ENCODE results near the gene LTBP3.
"Not testable (repeated sequence)": the region's sequence is repeated elsewhere in the genome, so short reads cannot be mapped to it uniquely, and the experiment has no call there.

The LTBP3 gene

DNA sequence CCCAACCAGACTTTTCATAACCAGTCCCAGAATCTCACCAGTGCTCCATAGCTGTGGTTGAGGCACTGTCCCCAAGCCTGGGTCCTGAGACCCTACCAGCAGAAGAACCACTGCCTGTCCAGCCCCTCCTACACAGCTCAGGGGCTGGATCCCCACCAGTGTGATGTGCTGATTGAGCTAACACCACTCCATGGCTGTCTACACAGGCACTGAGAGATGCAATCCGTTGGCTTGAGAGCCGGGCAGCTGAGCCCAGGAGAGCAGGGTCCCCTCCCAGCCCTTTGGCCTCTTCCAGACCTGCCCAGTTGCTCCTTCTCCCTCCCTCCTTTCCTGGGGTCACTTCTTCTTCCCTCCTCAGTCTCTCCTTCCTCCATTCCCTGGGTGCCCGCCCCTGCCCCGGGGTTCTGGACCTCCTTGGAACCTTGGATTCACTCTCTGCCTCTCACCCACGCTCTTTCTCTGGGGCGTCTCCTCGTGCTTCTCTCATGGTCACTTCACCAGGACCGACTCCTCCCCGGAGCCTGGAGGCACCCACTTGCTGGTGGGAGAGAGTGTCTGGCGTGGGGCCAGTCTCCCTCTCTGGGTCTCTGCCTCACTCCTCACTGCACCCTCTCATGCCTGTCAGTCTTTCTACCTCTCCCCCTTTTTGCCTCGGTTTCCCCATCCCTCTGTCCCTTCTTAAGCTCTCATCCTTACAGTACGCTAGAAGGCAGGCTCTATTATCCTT, 34.0 kb downstream of the LTBP3 start:
- peaks cover 31% of the 10 kb centered on the region for H3K4me1 ChIP-seq (ENCODE audit: control insufficient read depth, low read length)
- no peaks in the 10 kb centered on the region for H3K9me3 ChIP-seq (ENCODE audit: control insufficient read depth, insufficient read depth, low read length)
- H3K27ac ChIP-seq (ENCODE audit: low read depth, low read length) = no peak overlapping the region
- H3K9me2 ChIP-seq (replicated peaks; ENCODE audit: control insufficient read depth, low read length) = no peaks in the 10 kb centered on the region
- H3K79me2 ChIP-seq (ENCODE audit: control insufficient read depth, low read length) = peaks cover 21% of the 10 kb centered on the region
- peaks cover 9% of the 10 kb centered on the region; the same call in 1 of the 2 replicates for H4K20me1 ChIP-seq (ENCODE audit: control insufficient read depth, insufficient read depth, low read depth, low read length)
- TF ChIP-seq, protein P1, sequence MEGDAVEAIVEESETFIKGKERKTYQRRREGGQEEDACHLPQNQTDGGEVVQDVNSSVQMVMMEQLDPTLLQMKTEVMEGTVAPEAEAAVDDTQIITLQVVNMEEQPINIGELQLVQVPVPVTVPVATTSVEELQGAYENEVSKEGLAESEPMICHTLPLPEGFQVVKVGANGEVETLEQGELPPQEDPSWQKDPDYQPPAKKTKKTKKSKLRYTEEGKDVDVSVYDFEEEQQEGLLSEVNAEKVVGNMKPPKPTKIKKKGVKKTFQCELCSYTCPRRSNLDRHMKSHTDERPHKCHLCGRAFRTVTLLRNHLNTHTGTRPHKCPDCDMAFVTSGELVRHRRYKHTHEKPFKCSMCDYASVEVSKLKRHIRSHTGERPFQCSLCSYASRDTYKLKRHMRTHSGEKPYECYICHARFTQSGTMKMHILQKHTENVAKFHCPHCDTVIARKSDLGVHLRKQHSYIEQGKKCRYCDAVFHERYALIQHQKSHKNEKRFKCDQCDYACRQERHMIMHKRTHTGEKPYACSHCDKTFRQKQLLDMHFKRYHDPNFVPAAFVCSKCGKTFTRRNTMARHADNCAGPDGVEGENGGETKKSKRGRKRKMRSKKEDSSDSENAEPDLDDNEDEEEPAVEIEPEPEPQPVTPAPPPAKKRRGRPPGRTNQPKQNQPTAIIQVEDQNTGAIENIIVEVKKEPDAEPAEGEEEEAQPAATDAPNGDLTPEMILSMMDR (IDR thresholded peaks at IDR 0.05; ENCODE audit: low read depth, low read length, poor library complexity, severe bottlenecking) = no peak
- TF ChIP-seq EZH2phosphoT487 (IDR thresholded peaks at IDR 0.05; ENCODE audit: borderline replicate concordance, low read length) = no peak
- H3K4me3 ChIP-seq (ENCODE audit: low read length) = peak overlapping the region; percentile 59
- H3F3A ChIP-seq (ENCODE audit: control insufficient read depth, insufficient read depth) = 0 out of 2 replicates have a peak, but pooled peaks cover 3% of the 10 kb centered on the region
- peaks cover 29% of the 10 kb centered on the region for H3K36me3 ChIP-seq (ENCODE audit: control insufficient read depth, low read length)
- H3K4me2 ChIP-seq (ENCODE audit: low read length) = peak overlapping the region; percentile 69
- no peaks in the 10 kb centered on the region for H3K27me3 ChIP-seq (ENCODE audit: control insufficient read depth, low read length)

DNA sequence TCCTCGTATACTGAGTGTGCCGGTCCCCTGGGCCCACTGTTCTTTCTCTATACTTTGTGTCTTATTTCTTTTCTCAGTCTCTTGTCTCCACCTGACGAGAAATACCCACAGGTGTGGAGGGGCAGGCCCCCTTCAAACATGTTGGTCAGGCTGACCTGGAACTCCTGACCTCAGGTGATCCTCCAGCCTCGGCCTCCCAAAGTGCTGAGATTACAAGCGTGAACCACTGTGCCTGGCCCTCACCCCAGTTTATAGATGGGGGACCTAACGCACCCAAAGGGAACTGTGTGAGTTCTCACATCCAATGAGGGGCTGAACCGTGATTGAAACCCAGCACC, 34.6 kb downstream of the LTBP3 start:
- Histone ChIP-seq H3K4me1 (ENCODE audit: control insufficient read depth, low read length) (peaks cover 31% of the 10 kb centered on the region), H3K4me2 (ENCODE audit: low read length) (peak overlapping the region; percentile 65), H3K79me2 (ENCODE audit: control insufficient read depth, low read length) (peaks cover 21% of the 10 kb centered on the region), H3K36me3 (ENCODE audit: control insufficient read depth, low read length) (peaks cover 25% of the 10 kb centered on the region)
- H3K9me3 ChIP-seq (ENCODE audit: control insufficient read depth, insufficient read depth, low read length); H3K9me2 ChIP-seq (replicated peaks; ENCODE audit: control insufficient read depth, low read length); H4K20me1 ChIP-seq (ENCODE audit: control insufficient read depth, insufficient read depth, low read depth, low read length); H3K4me3 ChIP-seq (ENCODE audit: low read length); H3K27me3 ChIP-seq (ENCODE audit: control insufficient read depth, low read length); H3K27ac ChIP-seq (ENCODE audit: low read depth, low read length); H3F3A ChIP-seq (ENCODE audit: control insufficient read depth, insufficient read depth): not testable (repeated sequence)

DNA sequence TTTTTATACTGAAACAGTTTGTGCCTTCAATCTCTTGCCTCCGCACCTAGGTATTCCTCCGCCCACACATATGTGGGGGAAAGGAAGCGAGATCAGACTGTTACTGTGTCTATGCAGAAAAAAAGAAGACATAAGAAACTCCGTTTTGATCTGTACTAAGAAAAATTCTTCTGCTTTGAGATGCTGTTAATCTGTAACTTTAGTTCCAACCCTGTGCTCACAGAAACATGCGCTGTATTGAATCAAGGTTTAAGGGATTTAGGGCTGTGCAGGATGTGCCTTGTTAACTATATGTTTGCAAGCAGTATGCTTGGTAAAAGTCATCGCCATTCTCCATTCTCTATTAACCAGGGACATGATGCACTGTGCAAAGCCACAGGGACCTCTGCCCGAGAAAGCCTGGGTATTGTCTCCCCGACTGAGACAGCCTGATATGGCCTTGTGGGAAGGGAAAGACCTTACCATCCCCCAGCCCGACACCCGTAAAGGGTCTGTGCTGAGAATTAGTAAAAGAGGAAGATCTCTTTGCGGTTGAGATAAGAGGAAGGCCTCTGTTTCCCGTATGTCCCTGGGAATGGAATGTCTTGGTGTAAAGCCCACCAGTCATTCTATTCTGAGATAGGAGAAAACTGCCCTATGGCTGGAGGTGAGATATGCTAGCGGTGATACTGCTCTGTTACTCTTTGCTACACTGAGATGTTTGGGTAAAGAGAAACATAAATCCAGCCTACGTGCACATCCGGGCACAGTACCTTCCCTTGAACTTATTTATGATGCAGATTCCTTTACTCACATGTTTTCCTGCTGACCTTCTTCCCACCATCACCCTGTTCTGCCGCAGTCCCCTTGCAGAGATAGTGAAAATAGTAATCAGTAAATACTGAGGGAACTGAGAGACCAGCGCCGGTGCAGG, 35.2 kb downstream of the LTBP3 start:
- Histone ChIP-seq H3K79me2 (ENCODE audit: control insufficient read depth, low read length) (peaks cover 21% of the 10 kb centered on the region), H3K36me3 (ENCODE audit: control insufficient read depth, low read length) (peaks cover 25% of the 10 kb centered on the region), H3K4me2 (ENCODE audit: low read length) (peak overlapping the region; percentile 65), H3K4me3 (ENCODE audit: low read length) (peak overlapping the region; percentile 49), H3K4me1 (ENCODE audit: control insufficient read depth, low read length) (peaks cover 31% of the 10 kb centered on the region)
- H3K9me3 ChIP-seq (ENCODE audit: control insufficient read depth, insufficient read depth, low read length); H3K9me2 ChIP-seq (replicated peaks; ENCODE audit: control insufficient read depth, low read length); H4K20me1 ChIP-seq (ENCODE audit: control insufficient read depth, insufficient read depth, low read depth, low read length); H3K27ac ChIP-seq (ENCODE audit: low read depth, low read length); H3K27me3 ChIP-seq (ENCODE audit: control insufficient read depth, low read length); H3F3A ChIP-seq (ENCODE audit: control insufficient read depth, insufficient read depth): not testable (repeated sequence)

DNA sequence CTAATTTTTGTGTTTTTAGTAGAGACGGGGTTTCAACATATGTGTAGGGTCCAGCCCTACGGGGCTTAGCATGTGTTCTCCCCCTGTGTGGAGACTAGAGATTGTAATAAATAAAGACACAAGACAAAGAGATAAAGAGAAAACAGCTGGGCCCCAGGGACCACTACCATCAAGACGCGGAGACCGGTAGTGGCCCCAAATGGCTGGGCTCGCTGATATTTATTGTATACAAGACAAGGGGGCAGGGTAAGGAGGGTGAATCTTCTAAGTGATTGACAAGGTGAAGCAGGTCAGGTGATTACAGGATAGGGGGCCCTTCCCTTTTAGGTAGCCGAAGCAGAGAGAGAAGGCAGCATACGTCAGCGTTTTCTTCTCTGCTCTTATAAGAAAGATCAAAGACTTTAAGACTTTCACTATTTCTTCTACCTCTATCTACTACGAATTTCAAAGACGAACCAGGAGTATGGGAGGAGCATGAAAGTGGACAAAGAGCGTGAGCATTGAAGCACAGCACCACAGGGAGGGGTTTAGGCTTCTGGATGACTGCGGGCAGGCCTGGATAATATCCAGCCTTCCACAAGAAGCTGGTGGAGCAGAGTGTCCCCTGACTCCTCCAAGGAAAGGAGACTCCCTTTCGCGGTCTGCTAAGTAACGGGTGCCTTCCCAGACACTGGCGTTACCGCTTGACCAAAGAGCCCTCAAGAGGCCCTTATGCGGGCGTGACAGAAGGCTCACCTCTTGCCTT, 36.2 kb downstream of the LTBP3 start:
- not testable (repeated sequence) for H3K9me3 ChIP-seq (ENCODE audit: control insufficient read depth, insufficient read depth, low read length); H3K4me2 ChIP-seq (ENCODE audit: low read length); H4K20me1 ChIP-seq (ENCODE audit: control insufficient read depth, insufficient read depth, low read depth, low read length); H3K27ac ChIP-seq (ENCODE audit: low read depth, low read length); H3K4me3 ChIP-seq (ENCODE audit: low read length); H3K9me2 ChIP-seq (replicated peaks; ENCODE audit: control insufficient read depth, low read length); H3F3A ChIP-seq (ENCODE audit: control insufficient read depth, insufficient read depth); H3K27me3 ChIP-seq (ENCODE audit: control insufficient read depth, low read length)
- H3K4me1 ChIP-seq (ENCODE audit: control insufficient read depth, low read length) = peaks cover 31% of the 10 kb centered on the region
- H3K36me3 ChIP-seq (ENCODE audit: control insufficient read depth, low read length) = peaks cover 17% of the 10 kb centered on the region
- H3K79me2 ChIP-seq (ENCODE audit: control insufficient read depth, low read length) = peaks cover 19% of the 10 kb centered on the region

DNA sequence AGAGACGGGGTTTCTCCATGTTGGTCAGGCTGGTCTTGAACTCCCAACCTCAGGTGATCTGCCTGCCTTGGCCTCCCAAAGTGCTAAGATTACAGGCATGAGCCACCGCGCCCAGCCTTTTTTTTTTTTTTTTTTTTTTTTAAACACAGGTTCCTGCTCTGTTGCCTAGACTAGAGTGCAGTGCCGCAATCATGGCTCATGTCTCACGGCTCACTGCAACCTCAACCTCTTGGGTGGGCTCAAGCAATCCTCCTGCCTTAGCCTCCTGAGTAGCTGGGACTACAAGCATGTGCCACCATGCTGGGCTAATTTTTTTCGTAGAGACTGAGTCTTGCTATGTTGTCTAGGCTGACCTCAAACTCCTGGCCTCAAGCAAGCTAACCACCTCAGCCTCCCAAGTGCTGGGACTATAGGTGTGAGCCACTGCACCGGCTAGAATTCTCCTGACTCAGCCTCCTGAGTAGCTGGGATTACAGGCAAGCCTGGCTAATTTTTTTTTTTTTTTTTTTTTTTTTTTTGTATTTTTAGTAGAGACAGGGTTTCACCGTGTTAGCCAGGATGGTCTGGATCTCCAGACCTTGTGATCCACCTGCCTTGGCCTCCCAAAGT, 39.1 kb downstream of the LTBP3 start:
- not testable (repeated sequence) for H3K27ac ChIP-seq (ENCODE audit: low read depth, low read length); H3K4me2 ChIP-seq (ENCODE audit: low read length); H3K4me3 ChIP-seq (ENCODE audit: low read length); H3K27me3 ChIP-seq (ENCODE audit: control insufficient read depth, low read length); H3K9me2 ChIP-seq (replicated peaks; ENCODE audit: control insufficient read depth, low read length); H3K36me3 ChIP-seq (ENCODE audit: control insufficient read depth, low read length); H3K79me2 ChIP-seq (ENCODE audit: control insufficient read depth, low read length); H3K9me3 ChIP-seq (ENCODE audit: control insufficient read depth, insufficient read depth, low read length); H4K20me1 ChIP-seq (ENCODE audit: control insufficient read depth, insufficient read depth, low read depth, low read length)
- Histone ChIP-seq H3F3A (ENCODE audit: control insufficient read depth, insufficient read depth) (peaks cover 14% of the 10 kb centered on the region), H3K4me1 (ENCODE audit: control insufficient read depth, low read length) (peaks cover 22% of the 10 kb centered on the region)

Data from DOHH2 (cell line).